Measurements from ENCODE around the gene NUDT8.
"Not testable (repeated sequence)": the region's sequence is repeated elsewhere in the genome, so short reads cannot be mapped to it uniquely, and the experiment has no call there.

Gene NUDT8

DNA sequence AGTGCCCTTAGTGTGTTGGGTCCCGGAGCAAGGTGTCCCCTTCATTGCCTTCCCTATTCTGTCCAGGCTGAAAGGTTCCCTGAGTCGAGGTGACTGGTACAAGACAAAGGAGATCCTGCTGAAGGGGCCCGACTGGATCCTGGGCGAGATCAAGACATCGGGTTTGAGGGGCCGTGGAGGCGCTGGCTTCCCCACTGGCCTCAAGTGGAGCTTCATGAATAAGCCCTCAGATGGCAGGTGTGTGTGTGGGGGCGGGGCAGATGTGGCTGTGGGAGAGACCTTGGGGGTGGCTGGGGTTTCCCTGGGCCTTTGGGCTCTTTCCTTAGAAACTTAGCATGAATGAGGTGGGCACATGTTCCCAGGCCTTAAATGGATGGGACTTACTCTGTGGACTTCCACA, 21.3 kb downstream of the NUDT8 start:
- H3K4me3 ChIP-seq (ENCODE audit: low read length): no peak overlapping the region
- DNase-seq (ENCODE audit: low read depth): no peak
- TF ChIP-seq, protein P1, sequence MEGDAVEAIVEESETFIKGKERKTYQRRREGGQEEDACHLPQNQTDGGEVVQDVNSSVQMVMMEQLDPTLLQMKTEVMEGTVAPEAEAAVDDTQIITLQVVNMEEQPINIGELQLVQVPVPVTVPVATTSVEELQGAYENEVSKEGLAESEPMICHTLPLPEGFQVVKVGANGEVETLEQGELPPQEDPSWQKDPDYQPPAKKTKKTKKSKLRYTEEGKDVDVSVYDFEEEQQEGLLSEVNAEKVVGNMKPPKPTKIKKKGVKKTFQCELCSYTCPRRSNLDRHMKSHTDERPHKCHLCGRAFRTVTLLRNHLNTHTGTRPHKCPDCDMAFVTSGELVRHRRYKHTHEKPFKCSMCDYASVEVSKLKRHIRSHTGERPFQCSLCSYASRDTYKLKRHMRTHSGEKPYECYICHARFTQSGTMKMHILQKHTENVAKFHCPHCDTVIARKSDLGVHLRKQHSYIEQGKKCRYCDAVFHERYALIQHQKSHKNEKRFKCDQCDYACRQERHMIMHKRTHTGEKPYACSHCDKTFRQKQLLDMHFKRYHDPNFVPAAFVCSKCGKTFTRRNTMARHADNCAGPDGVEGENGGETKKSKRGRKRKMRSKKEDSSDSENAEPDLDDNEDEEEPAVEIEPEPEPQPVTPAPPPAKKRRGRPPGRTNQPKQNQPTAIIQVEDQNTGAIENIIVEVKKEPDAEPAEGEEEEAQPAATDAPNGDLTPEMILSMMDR (IDR thresholded peaks at IDR 0.05; ENCODE audit: insufficient read depth, low read depth, low read length, missing control alignments): no peak

DNA sequence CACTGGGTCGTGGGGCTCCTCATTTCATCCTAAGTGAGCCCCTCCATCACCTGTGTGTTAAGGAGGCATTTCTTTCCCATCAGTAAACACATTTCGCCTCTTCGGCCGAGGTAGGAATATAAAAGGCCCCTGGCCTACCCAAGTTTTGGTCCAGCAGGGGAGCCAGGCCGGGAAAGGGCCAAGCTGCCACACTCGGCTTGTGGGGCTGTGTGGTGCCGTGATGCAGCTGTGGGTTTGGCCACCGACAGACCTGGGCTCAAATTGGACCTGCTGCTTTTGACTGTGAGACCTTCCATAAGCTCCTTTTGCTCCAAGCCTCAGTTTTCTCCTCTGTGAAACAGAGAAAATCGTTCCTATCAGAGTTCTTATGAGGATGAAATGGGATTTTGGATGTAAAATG, 22.2 kb downstream of the NUDT8 start:
- peak overlapping the region; percentile 97 for H3K4me3 ChIP-seq (ENCODE audit: low read length)
- TF ChIP-seq, protein P1 (IDR thresholded peaks at IDR 0.05; ENCODE audit: insufficient read depth, low read depth, low read length, missing control alignments): no peak
- DNase-seq (ENCODE audit: low read depth): no peak

DNA sequence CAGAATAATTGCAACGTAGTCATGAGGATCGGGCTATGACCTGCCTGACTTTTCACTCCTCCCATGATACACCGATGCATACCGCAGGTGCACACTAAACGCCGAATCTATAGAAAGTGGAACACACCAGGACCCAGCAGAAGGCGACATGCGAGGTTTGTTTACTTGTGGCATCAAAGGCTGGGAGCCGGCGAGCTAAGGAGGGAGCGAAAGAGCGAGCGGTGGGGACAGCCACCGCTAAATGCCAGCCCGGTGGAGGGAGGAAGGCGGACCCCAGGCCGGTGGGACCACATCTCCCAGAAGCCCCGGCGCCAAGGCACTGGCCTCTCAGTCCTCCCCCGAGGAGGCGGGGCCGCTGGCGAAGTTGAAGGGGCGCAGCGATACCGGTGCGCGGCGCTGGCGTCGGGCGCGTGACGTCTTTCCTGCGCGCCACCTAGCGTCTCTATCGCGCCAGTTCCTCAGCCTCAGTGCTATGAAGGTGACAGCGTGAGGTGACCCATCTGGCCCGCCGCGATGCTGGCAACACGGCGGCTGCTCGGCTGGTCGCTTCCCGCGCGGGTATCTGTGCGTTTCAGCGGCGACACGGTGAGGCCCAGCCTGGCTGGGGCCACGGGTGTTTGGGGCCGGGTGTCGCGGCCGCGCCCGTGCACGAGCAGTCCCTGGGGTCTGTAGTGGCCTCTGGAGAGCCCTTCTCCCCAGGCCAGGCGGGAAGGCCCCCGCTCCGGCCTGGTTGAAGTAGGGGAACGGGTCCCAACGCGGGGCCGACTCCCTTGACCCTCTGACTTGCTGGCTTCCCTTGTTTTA, 23.0 kb downstream of the NUDT8 start, which contains the start of gene NDUFV1:
NDUFV1 (plus strand) TSS at position 445 of the 804 bp plus-strand sequence; CDS start at position 514, 69 bp downstream.
- TF ChIP-seq, protein P1 (IDR thresholded peaks at IDR 0.05; ENCODE audit: insufficient read depth, low read depth, low read length, missing control alignments): peak; percentile 50

DNA sequence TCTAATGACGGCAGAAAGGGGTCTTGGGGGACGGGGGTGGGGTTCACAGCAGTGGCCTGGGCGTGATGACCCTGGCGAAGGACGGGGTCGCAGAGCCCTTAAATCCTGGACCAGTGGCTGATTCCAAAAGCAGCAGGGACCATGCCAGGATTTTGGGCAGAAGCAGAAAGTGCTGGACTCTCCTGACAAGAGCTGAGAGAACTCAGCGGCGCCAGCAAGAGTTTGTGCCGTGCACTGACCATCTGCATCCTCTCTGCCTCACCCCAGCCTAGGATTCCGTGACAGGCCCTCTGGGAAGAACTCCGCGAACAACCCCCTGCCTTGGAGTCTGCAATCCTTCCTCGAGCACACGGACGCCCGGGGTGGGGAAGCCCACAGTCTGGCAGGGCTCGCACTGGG, 23.6 kb downstream of the NUDT8 start:
- H3K4me3 ChIP-seq (ENCODE audit: low read length): peak overlapping the region; percentile 97
- DNase-seq (ENCODE audit: low read depth): no peak
- TF ChIP-seq, protein P1 (IDR thresholded peaks at IDR 0.05; ENCODE audit: insufficient read depth, low read depth, low read length, missing control alignments): no peak

More for the DNA sequence above, 23.0 kb downstream of the NUDT8 start, which contains the start of gene NDUFV1:
- peak within 1 kb of the TSS; percentile 97 for H3K4me3 ChIP-seq (ENCODE audit: low read length)
- peak; percentile 92 for DNase-seq (ENCODE audit: low read depth)

DNA sequence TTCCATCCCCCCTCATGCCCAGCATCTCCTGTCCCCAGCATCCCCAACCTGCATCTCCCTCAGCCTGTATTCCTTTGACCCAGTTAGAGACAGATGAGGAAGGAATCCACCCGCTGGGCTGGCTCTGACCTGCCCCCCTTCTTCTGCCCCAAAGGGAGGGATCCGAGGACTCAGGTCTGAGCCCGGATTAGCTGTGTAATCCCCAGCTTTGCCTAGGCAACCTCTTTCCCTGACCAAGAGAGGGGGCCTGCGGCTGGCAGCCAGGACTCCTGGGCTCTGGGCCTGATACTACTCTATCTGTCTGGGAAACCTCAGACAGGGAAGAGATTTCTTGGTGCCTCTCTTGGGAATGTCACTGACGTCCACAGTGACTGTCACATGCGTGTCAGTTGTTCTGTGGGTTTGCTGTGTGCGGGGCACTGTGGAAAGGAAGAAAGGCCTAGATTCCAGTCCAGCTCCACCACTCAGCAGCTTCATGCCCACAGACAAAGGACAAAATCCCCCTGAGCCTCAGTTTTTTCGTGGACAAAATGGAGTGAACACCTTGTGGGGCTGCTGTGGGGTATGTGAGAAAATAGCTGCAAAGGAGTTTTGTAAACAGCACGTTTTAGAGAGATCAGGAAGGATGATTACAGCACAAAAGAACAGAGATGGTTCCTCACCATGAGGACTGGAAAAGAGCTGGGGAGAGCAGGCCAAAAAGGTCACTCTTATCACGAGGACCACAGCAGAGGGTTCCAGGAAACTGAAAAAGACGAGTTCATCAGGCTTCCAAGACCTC, 24.3 kb downstream of the NUDT8 start:
- no peak for DNase-seq (ENCODE audit: low read depth)
- no peak overlapping the region for H3K4me3 ChIP-seq (ENCODE audit: low read length)
- TF ChIP-seq, protein P1 (IDR thresholded peaks at IDR 0.05; ENCODE audit: insufficient read depth, low read depth, low read length, missing control alignments): no peak

DNA sequence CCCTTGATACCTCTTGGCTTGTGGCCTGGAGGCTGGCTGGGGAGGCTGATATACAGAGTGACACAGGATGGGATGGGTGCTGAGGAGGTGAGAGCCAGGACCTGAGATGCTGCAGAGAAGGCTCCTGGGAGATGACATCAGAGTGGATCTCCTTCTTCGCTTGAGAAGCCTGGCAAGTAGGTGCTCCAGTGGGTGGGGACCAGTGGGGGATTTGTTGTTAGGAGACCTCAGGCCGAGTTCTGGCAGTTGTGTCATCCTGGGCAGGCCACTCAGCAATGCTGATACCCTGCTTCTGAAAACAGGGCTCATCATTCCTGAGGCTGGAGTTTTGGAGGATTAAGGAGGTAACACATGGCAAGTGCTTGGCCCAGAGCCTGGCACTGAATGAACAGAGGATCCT, 24.9 kb downstream of the NUDT8 start:
- H3K4me3 ChIP-seq (ENCODE audit: low read length): no peak overlapping the region
- no peak for DNase-seq (ENCODE audit: low read depth)
- TF ChIP-seq, protein P1 (IDR thresholded peaks at IDR 0.05; ENCODE audit: insufficient read depth, low read depth, low read length, missing control alignments): no peak

DNA sequence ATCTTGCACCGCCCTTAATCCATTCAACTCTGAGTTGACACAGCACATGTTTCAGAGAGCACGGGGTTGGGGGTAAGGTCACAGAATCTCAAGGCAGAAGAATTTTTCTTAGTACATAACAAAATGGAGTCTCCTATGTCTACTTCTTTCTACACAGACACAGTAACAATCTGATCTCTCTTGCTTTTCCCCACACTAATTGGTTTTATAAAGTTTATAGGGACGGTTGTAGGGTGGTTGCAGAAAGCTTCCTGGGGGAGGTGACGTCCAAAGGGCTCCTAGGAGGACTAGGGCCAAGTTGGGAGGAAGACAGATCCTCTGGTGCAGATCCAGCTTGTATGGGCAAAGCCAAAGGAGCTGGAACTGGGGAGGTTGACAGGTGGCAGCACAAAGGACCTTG, 25.6 kb downstream of the NUDT8 start:
- H3K4me3 ChIP-seq (ENCODE audit: low read length); DNase-seq (ENCODE audit: low read depth): not testable (repeated sequence)

Data from epithelial cell of esophagus (primary cell).